Loucy (cell line): ENCODE data around the gene NFRKB.
"Not testable (repeated sequence)": the region's sequence is repeated elsewhere in the genome, so short reads cannot be mapped to it uniquely, and the experiment has no call there.

Experiments used
- H2AFZ ChIP-seq: fragments of 200-600 bp; sonication (generic); 2 replicates; pipeline ENCODE4 v1.6.0; 2016; ENCODE audit warnings: antibody characterized with exemption, mild to moderate bottlenecking, low read length, moderate library complexity
- H3F3A ChIP-seq: fragments of 200-600 bp; 2 replicates; pipeline ENCODE4 v1.6.0; 2016; ENCODE audit warnings: antibody characterized with exemption, low read depth, mild to moderate bottlenecking
- H3K27me3 ChIP-seq: fragments of 200-600 bp; sonication (generic); 2 replicates; pipeline ENCODE4 v1.6.1; 2014; ENCODE audit warnings: low read length, mild to moderate bottlenecking; ENCODE audit not compliant: insufficient read depth, poor library complexity, severe bottlenecking
- H3K36me3 ChIP-seq: fragments of 200-600 bp; sonication (generic); 2 replicates; pipeline ENCODE4 v1.6.1; 2016; ENCODE audit warnings: low read length; ENCODE audit not compliant: insufficient read depth
- H3K4me1 ChIP-seq: fragments of 200-600 bp; sonication (generic); 2 replicates; pipeline ENCODE4 v1.5.1; 2014; ENCODE audit warnings: low read length, mild to moderate bottlenecking; ENCODE audit not compliant: insufficient read depth, poor library complexity, severe bottlenecking
- H3K4me2 ChIP-seq: fragments of 200-600 bp; sonication (generic); 2 replicates; pipeline ENCODE4 v1.6.0; 2014; ENCODE audit warnings: antibody characterized with exemption, low read length, low read depth, mild to moderate bottlenecking; ENCODE audit not compliant: poor library complexity, severe bottlenecking
- H3K4me3 ChIP-seq: fragments of 200-600 bp; sonication (generic); 2 replicates; pipeline ENCODE4 v1.5.1; 2014; ENCODE audit warnings: low read length, mild to moderate bottlenecking, mixed read lengths; ENCODE audit not compliant: poor library complexity, severe bottlenecking
- H3K79me2 ChIP-seq: fragments of 200-600 bp; sonication (generic); 2 replicates; pipeline ENCODE4 v1.6.1; 2014; ENCODE audit warnings: low read length; ENCODE audit not compliant: insufficient read depth
- H3K9ac ChIP-seq: fragments of 200-600 bp; sonication (generic); 2 replicates; pipeline ENCODE4 v1.6.0; 2014; ENCODE audit warnings: mild to moderate bottlenecking, low read depth, low read length, moderate library complexity; ENCODE audit not compliant: poor library complexity, severe bottlenecking
- H3K9me2 ChIP-seq: fragments of 200-600 bp; sonication (generic); replicated peaks from 2 replicates; pipeline ENCODE4 v1.6.1; 2016; ENCODE audit warnings: low read depth, low read length, mixed read lengths
- H3K9me3 ChIP-seq: fragments of 200-600 bp; sonication (generic); 2 replicates; pipeline ENCODE4 v1.6.1; 2014; ENCODE audit warnings: mild to moderate bottlenecking, antibody characterized with exemption, low read length, low read depth; ENCODE audit not compliant: insufficient read depth
- H4K20me1 ChIP-seq: fragments of 200-600 bp; sonication (generic); 2 replicates; pipeline ENCODE4 v1.6.0; 2014; ENCODE audit warnings: antibody characterized with exemption, low read length, mild to moderate bottlenecking; ENCODE audit not compliant: insufficient read depth, poor library complexity, severe bottlenecking
- EZH2phosphoT487 ChIP-seq: fragments of 200-600 bp; IDR thresholded peaks from 2 replicates; pipeline ENCODE4 v1.6.1; 2018; ENCODE audit warnings: antibody characterized with exemption, mild to moderate bottlenecking, moderate library complexity, borderline replicate concordance
- TF ChIP-seq, protein P1 (sequence below): fragments of 200-600 bp; sonication (generic); conservative IDR thresholded peaks from 2 replicates; pipeline ENCODE4 v1.5.1; 2014; ENCODE audit warnings: mild to moderate bottlenecking, antibody characterized with exemption, low read length

The NFRKB gene

GRCh38 chr11:129880311-129880710 lies 15.1 kb downstream of the NFRKB start:
- H3K9ac ChIP-seq: no peak overlapping the region
- no peak overlapping the region for H3K4me2 ChIP-seq
- no peaks in the 10 kb centered on the region for H3F3A ChIP-seq
- peaks cover 96% of the 10 kb centered on the region for H3K36me3 ChIP-seq
- H3K9me2 ChIP-seq: no peaks in the 10 kb centered on the region
- H2AFZ ChIP-seq: no peak overlapping the region
- peaks cover 3% of the 10 kb centered on the region; the same call in 1 of the 2 replicates for H3K79me2 ChIP-seq
- peaks cover 9% of the 10 kb centered on the region for H4K20me1 ChIP-seq
- H3K9me3 ChIP-seq: no peaks in the 10 kb centered on the region
- no peaks in the 10 kb centered on the region for H3K27me3 ChIP-seq
- H3K4me1 ChIP-seq: no peaks in the 10 kb centered on the region
- H3K4me3 ChIP-seq: no peak overlapping the region
- TF ChIP-seq EZH2phosphoT487: no peak
- TF ChIP-seq, protein P1, sequence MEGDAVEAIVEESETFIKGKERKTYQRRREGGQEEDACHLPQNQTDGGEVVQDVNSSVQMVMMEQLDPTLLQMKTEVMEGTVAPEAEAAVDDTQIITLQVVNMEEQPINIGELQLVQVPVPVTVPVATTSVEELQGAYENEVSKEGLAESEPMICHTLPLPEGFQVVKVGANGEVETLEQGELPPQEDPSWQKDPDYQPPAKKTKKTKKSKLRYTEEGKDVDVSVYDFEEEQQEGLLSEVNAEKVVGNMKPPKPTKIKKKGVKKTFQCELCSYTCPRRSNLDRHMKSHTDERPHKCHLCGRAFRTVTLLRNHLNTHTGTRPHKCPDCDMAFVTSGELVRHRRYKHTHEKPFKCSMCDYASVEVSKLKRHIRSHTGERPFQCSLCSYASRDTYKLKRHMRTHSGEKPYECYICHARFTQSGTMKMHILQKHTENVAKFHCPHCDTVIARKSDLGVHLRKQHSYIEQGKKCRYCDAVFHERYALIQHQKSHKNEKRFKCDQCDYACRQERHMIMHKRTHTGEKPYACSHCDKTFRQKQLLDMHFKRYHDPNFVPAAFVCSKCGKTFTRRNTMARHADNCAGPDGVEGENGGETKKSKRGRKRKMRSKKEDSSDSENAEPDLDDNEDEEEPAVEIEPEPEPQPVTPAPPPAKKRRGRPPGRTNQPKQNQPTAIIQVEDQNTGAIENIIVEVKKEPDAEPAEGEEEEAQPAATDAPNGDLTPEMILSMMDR: no peak

- Histone ChIP-seq H3K9me3 (no peaks in the 10 kb centered on the region), H2AFZ (no peak overlapping the region), H3K9me2 (no peaks in the 10 kb centered on the region), H3K79me2 (no peaks in the 10 kb centered on the region), H3K9ac (no peak overlapping the region), H3K27me3 (no peaks in the 10 kb centered on the region), H3K36me3 (peaks cover 97% of the 10 kb centered on the region; the same call in 1 of the 2 replicates), H3F3A (no peaks in the 10 kb centered on the region), H3K4me2 (no peak overlapping the region), H3K4me1 (no peaks in the 10 kb centered on the region), H3K4me3 (no peak overlapping the region), H4K20me1 (no peaks in the 10 kb centered on the region)
- no peak for TF ChIP-seq EZH2phosphoT487
- TF ChIP-seq, protein P1: no peak
These were observed 23.5 kb downstream of the NFRKB start for GRCh38 chr11:129871914-129872313.

- H3K4me1 ChIP-seq: not testable (repeated sequence)
These were observed 26.8 kb downstream of the NFRKB start for GRCh38 chr11:129868626-129869025.

DNA sequence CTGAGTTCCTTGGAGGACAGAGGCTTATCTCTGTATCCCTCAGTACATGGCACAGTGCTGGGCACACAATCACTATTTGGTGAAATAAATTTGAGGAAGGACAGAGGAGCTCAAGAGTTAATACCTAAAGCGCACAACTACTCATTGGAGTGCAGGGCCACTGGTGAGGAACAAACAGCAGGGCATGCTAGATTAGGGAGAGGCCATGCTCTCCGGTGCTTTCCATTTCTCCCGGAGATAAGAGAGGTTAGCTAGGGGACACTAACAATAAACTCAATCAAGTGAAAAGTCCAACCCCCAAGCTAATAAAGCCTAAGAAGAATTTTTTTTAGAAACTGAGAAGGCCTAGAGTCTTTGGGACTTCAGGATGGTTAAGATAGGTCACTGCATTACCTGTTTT lies 29.1 kb downstream of the NFRKB start:
- no peak overlapping the region for H3K4me2 ChIP-seq
- TF ChIP-seq, protein P1: no peak
- H3K9me3 ChIP-seq: no peaks in the 10 kb centered on the region
- no peak overlapping the region for H3K4me3 ChIP-seq
- H3K36me3 ChIP-seq: peaks cover 85% of the 10 kb centered on the region
- no peaks in the 10 kb centered on the region for H3K27me3 ChIP-seq
- H3F3A ChIP-seq: no peaks in the 10 kb centered on the region
- H4K20me1 ChIP-seq: no peaks in the 10 kb centered on the region
- H2AFZ ChIP-seq: no peak overlapping the region
- H3K79me2 ChIP-seq: no peaks in the 10 kb centered on the region
- no peak overlapping the region for H3K9ac ChIP-seq
- H3K9me2 ChIP-seq: no peaks in the 10 kb centered on the region
- peaks cover 7% of the 10 kb centered on the region for H3K4me1 ChIP-seq

More at GRCh38 chr11:129868626-129869025, 26.8 kb downstream of the NFRKB start:
- H3F3A ChIP-seq, H3K79me2 ChIP-seq, H3K4me3 ChIP-seq, H3K9ac ChIP-seq, H3K9me3 ChIP-seq, H3K27me3 ChIP-seq, H2AFZ ChIP-seq, H3K4me2 ChIP-seq, H4K20me1 ChIP-seq, H3K9me2 ChIP-seq: not testable (repeated sequence)
- H3K36me3 ChIP-seq: peaks cover 98% of the 10 kb centered on the region
